Nephron progenitor cell (in vitro differentiated cells): ENCODE results near the gene SYCP2L.
A peak's percentile ranks its signal among the peaks of the same experiment; 100 is the strongest.
"Not testable (repeated sequence)": the region's sequence is repeated elsewhere in the genome, so short reads cannot be mapped to it uniquely, and the experiment has no call there.

Experiments
- DNase-seq: peaks from one replicate; pipeline ENCODE4 v3.0.0; 2021
- H3K27ac Mint-ChIP-seq: 2 replicates; pipeline ENCODE4 v1.8.0; 2021; ENCODE audit warnings: mild to moderate bottlenecking, moderate library complexity, mixed read lengths
- H3K27me3 Mint-ChIP-seq: 2 replicates; pipeline ENCODE4 v1.8.0; 2021; ENCODE audit warnings: mild to moderate bottlenecking, low read depth, mixed read lengths; ENCODE audit not compliant: poor library complexity
- H3K36me3 Mint-ChIP-seq: 2 replicates; pipeline ENCODE4 v1.8.0; 2021; ENCODE audit warnings: low read depth, mixed read lengths
- H3K4me1 Mint-ChIP-seq: 2 replicates; pipeline ENCODE4 v1.8.0; 2021; ENCODE audit warnings: mixed read lengths
- H3K4me3 Mint-ChIP-seq: 2 replicates; pipeline ENCODE4 v1.8.0; 2021; ENCODE audit warnings: mild to moderate bottlenecking, moderate library complexity, mixed read lengths
- H3K9me3 Mint-ChIP-seq: 2 replicates; pipeline ENCODE4 v1.8.0; 2021; ENCODE audit warnings: mild to moderate bottlenecking, moderate library complexity, mixed read lengths
- CTCF ChIP-seq: fragments of 200-600 bp; sonication (generic); IDR thresholded peaks from 2 replicates; pipeline ENCODE4 v1.5.0; 2021; ENCODE audit warnings: antibody characterized with exemption

SYCP2L gene

DNA sequence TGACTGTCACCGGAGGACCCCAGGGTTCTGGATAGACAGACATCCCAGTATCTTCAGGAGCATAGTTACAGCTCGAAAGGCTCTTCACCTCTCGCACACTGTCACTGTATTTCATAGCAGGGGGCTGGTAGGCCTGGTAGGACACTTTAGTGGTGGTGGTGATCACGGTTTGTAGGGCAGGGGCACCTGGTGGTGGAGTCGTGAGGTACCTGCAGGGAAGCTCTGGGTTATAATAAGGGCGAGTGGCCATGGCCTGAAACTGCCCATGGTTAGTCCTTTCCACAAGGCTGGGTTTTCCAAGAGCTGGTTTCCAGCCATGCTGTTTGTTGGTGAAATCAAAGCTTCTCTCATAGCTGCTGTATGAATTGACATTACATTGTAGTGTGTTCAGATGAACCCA, 12.6 kb upstream of the SYCP2L start:
- H3K9me3 Mint-ChIP-seq = no peaks in the 10 kb centered on the region
- no peak overlapping the region for H3K27ac Mint-ChIP-seq
- no peak overlapping the region for H3K4me3 Mint-ChIP-seq
- DNase-seq = no peak
- H3K4me1 Mint-ChIP-seq = no peaks in the 10 kb centered on the region
- TF ChIP-seq CTCF = no peak
- peaks cover 40% of the 10 kb centered on the region for H3K27me3 Mint-ChIP-seq
- no peaks in the 10 kb centered on the region for H3K36me3 Mint-ChIP-seq

DNA sequence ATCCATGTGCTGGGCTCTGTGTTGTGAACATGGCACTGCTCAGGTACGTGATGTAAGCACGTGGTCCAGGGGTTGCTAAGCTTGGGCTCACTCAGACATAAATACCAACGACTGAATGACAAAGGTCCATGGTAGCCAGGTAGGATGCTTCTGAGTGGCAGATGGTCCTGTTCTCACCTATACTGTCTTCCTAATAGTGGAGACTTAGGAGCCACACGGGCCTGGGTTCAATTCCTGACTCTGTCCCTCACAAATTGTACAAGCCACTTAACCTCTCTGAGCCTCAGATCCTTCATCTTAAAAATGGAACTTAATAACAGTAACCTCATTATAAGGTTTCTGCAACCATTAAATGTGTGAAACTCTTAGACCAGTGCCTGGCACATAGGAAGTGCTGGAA, 11.8 kb upstream of the SYCP2L start:
- Mint-ChIP-seq H3K27ac (no peak overlapping the region), H3K4me3 (no peak overlapping the region), H3K36me3 (no peaks in the 10 kb centered on the region), H3K4me1 (no peaks in the 10 kb centered on the region), H3K9me3 (no peaks in the 10 kb centered on the region), H3K27me3 (peaks cover 48% of the 10 kb centered on the region)
- no peak for DNase-seq
- TF ChIP-seq CTCF = no peak

DNA sequence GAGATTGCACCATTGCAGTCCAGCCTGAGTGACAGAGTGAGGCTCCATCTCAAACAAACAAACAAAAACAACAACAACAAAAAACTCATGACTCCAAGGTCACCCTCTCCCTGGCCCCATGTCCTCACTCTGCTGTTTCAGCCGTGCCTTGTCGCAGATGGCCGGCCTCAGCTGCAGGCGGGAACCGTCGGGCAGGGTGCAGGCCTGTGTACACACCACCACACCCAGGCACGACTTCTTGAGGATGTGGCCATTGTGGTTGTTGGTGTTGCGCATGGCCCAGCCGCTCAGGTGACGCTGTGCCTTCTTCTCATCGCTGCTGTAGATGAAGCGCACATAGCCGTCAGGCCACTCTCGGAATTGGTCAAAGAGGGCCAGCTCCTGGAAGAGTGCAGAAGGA, 9.8 kb upstream of the SYCP2L start:
- Mint-ChIP-seq H3K4me1 (no peaks in the 10 kb centered on the region), H3K36me3 (no peaks in the 10 kb centered on the region), H3K4me3 (no peak overlapping the region), H3K9me3 (peaks cover 5% of the 10 kb centered on the region), H3K27me3 (peaks cover 68% of the 10 kb centered on the region), H3K27ac (no peak overlapping the region)
- no peak for DNase-seq
- TF ChIP-seq CTCF = no peak

DNA sequence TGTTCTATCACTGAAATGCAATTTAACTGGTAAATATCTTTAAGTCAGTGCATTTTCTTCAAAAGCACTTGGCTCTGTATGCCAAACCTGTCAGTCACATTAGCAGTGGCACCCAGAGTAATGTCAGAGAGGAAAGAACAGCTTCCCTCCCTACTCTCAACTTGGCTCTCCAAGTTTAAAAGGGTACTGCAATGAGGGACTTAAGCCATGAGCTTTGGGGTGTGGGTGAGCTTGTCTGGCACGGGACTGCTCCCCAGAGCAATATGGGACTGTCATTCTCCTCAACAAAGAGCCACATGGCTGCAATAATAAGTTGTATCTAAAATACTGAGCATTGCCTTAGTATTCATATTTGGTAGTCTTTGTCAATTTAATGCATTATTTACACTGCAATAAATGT, 9.0 kb upstream of the SYCP2L start:
- Mint-ChIP-seq H3K9me3 (peaks cover 8% of the 10 kb centered on the region), H3K4me1 (no peaks in the 10 kb centered on the region), H3K36me3 (no peaks in the 10 kb centered on the region), H3K27ac (no peak overlapping the region), H3K4me3 (no peak overlapping the region), H3K27me3 (peaks cover 76% of the 10 kb centered on the region)
- no peak for DNase-seq
- TF ChIP-seq CTCF = no peak

DNA sequence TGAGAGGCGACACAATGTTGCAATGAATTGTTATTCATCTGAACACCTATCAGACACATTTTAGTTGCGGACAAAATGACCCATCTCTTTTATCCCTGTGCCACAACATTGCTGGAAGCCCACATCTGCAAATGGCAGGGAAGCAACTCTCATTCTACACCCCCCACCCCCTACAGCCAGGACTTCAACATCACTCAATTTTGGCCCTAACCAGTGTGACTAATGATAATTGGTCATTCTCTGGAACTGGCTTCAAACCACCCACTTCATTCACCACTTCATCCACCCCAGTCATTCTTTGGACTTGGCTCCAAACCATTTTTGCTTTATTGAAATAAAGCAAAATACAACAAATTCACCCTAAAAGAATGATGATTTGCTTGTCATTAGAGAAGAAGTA, 6.5 kb upstream of the SYCP2L start:
- no peak for TF ChIP-seq CTCF
- no peak for DNase-seq
- Mint-ChIP-seq H3K27ac (no peak overlapping the region), H3K36me3 (no peaks in the 10 kb centered on the region), H3K4me3 (no peak overlapping the region), H3K9me3 (peaks cover 12% of the 10 kb centered on the region), H3K27me3 (peaks cover 88% of the 10 kb centered on the region), H3K4me1 (no peaks in the 10 kb centered on the region)

- peak overlapping the region; percentile 54 for H3K4me3 Mint-ChIP-seq
- DNase-seq, H3K4me1 Mint-ChIP-seq, H3K36me3 Mint-ChIP-seq, H3K27ac Mint-ChIP-seq: not testable (repeated sequence)
- peaks cover 12% of the 10 kb centered on the region for H3K9me3 Mint-ChIP-seq
- peaks cover 99% of the 10 kb centered on the region for H3K27me3 Mint-ChIP-seq
Measured at GRCh38 chr6:10882253-10882630, 4.6 kb upstream of the SYCP2L start.
